ENCODE data around the gene PBX2. TPM values are rescaled to one million over a fixed set of nuclear protein-coding genes. Genes with fewer than 3 reads are reported as not detected.

The PBX2 gene
- total and polyA plus RNA-seq, 2 experiments from 2014 or later = 21.6 to 77.5 TPM

DNA sequence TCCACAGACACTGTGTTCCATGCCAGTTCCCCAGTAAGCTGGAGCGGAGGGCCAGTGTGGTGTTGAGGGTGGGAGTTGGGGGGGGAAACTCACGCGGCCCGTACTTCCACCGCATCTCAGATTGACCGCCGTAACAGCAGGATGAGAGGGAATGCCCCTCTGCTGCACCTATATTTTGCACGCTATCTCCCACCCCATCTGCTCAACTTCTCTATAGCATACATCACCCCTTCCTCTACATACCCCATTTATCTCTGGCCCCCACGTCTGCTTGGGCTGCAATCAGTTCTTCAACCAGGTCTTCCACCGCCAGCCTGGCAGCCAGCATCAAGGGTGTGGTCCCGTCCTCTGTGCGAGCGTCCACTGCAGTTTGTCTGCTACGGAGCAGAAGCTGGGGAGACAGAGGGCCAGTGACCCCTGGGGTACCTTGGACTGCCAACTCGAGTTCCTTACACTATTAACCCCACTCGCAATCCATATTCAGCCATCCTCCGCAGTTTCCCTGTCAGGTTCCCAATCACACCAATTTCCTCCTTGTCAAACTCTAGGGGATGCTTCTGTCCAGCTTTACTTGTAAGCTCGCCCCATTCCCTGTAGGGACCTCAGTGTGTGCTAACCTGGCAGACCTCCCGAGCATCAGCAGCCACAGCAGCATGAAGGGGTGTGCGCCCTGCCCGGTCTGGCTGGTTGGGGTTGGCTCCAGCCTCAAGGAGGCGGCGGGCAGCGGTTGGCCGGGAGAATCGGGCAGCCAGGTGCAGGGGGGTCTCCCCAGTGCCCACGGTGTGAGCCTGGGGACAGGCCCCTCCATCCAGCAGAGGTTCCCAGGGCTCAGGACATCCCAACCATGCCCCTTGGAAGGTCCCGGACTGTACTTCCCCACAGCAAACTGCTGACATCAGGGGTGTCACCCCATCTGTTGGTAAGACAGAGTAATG, 6.9 kb upstream of the PBX2 start:
- Histone ChIP-seq H4K20me1 (ENCODE audit: insufficient read depth, poor library complexity, severe bottlenecking) (no peaks in the 10 kb centered on the region), H3K9me3 (ENCODE audit: low read depth) (no peaks in the 10 kb centered on the region), H3K4me3 (peak overlapping the region; percentile 6), H3K27me3 (no peaks in the 10 kb centered on the region), H2AFZ (no peak overlapping the region), H3K9me2 (replicated peaks; ENCODE audit: insufficient read depth) (no peaks in the 10 kb centered on the region), H3K36me3 (replicated peaks; ENCODE audit: insufficient read depth, low read depth) (no peaks in the 10 kb centered on the region), H3K4me2 (peak overlapping the region; percentile 90), H3K79me2 (no peaks in the 10 kb centered on the region), H3K4me1 (ENCODE audit: insufficient read depth) (peaks cover 22% of the 10 kb centered on the region), H3K27ac (peak overlapping the region; percentile 100)
- WGBS (ENCODE audit: low lambda C conversion rate, missing lambda C conversion rate) = 63% methylated on average over 26 of the region's 28 CpGs
- no peak for DNase-seq (ENCODE audit: low spot score)
- TF ChIP-seq, protein P1, sequence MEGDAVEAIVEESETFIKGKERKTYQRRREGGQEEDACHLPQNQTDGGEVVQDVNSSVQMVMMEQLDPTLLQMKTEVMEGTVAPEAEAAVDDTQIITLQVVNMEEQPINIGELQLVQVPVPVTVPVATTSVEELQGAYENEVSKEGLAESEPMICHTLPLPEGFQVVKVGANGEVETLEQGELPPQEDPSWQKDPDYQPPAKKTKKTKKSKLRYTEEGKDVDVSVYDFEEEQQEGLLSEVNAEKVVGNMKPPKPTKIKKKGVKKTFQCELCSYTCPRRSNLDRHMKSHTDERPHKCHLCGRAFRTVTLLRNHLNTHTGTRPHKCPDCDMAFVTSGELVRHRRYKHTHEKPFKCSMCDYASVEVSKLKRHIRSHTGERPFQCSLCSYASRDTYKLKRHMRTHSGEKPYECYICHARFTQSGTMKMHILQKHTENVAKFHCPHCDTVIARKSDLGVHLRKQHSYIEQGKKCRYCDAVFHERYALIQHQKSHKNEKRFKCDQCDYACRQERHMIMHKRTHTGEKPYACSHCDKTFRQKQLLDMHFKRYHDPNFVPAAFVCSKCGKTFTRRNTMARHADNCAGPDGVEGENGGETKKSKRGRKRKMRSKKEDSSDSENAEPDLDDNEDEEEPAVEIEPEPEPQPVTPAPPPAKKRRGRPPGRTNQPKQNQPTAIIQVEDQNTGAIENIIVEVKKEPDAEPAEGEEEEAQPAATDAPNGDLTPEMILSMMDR (IDR thresholded peaks at IDR 0.05; ENCODE audit: poor library complexity) = no peak
- TF ChIP-seq EZH2phosphoT487 (IDR thresholded peaks at IDR 0.05; ENCODE audit: low read depth, severe bottlenecking, unreplicated experiment) = no peak
- no peak for TF ChIP-seq EZH2 (IDR thresholded peaks at IDR 0.05; ENCODE audit: borderline replicate concordance)

DNA sequence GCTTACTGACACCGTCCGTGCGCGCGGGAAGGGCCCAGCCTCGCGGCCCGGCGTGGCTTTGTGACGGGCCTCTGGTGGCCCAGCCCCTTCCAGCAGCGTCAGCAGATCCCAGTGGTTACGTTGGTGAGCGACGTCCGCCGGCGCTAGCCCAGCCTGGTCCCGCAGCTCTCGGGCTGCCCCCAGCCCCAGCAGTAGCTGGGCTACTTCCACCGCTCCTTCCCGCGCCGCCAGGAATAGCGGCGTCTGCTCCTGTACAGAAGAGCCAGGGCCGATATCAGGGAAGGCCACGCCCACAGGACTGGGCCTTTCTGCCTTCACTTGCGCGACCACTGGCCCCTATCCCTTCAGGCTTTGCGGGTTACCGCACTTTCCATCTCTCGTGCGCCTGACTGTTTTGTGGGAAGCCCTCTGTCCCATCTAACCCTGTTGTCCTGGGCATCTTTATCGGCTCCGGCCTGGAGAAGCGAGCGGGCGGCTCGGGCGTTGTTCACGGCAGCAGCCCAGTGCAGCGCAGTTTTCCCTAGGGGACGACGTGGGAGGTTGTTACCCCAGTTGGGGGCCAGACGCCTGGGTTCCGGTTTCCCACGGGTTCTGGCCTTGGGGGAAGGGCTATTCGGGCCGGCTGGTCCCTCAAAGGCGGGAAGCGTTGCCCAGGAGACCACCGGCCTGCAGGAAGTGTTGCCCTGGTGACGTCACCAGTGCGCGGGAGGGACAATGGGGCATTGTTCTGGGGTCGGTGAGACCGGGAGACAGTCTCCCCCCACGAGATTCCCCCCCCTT, 6.1 kb upstream of the PBX2 start:
- WGBS (ENCODE audit: low lambda C conversion rate, missing lambda C conversion rate) = under 1% methylated on average over 57 of the region's 58 CpGs
- H3K4me3 ChIP-seq = peak overlapping the region; percentile 47
- no peaks in the 10 kb centered on the region for H4K20me1 ChIP-seq (ENCODE audit: insufficient read depth, poor library complexity, severe bottlenecking)
- peak; percentile 91 for DNase-seq (ENCODE audit: low spot score)
- peak overlapping the region; percentile 16 for H2AFZ ChIP-seq
- no peaks in the 10 kb centered on the region for H3K79me2 ChIP-seq
- no peaks in the 10 kb centered on the region for H3K9me3 ChIP-seq (ENCODE audit: low read depth)
- H3K27ac ChIP-seq = peak overlapping the region; percentile 100
- peaks cover 25% of the 10 kb centered on the region for H3K4me1 ChIP-seq (ENCODE audit: insufficient read depth)
- H3K36me3 ChIP-seq (replicated peaks; ENCODE audit: insufficient read depth, low read depth) = no peaks in the 10 kb centered on the region
- no peaks in the 10 kb centered on the region for H3K27me3 ChIP-seq
- no peaks in the 10 kb centered on the region for H3K9me2 ChIP-seq (replicated peaks; ENCODE audit: insufficient read depth)
- peak overlapping the region; percentile 90 for H3K4me2 ChIP-seq
- no peak for TF ChIP-seq EZH2 (IDR thresholded peaks at IDR 0.05; ENCODE audit: borderline replicate concordance)
- TF ChIP-seq, protein P1 (IDR thresholded peaks at IDR 0.05; ENCODE audit: poor library complexity) = no peak
- no peak for TF ChIP-seq EZH2phosphoT487 (IDR thresholded peaks at IDR 0.05; ENCODE audit: low read depth, severe bottlenecking, unreplicated experiment)

- H3K4me1 ChIP-seq (ENCODE audit: insufficient read depth) = peaks cover 30% of the 10 kb centered on the region
- TF ChIP-seq EZH2 (IDR thresholded peaks at IDR 0.05; ENCODE audit: borderline replicate concordance) = no peak
- TF ChIP-seq EZH2phosphoT487 (IDR thresholded peaks at IDR 0.05; ENCODE audit: low read depth, severe bottlenecking, unreplicated experiment) = no peak
- TF ChIP-seq, protein P1 (IDR thresholded peaks at IDR 0.05; ENCODE audit: poor library complexity) = peak; percentile 38
- 3% methylated on average over 23 of the region's 25 CpGs for WGBS (ENCODE audit: low lambda C conversion rate, missing lambda C conversion rate)
- H3K9me2 ChIP-seq (replicated peaks; ENCODE audit: insufficient read depth) = no peaks in the 10 kb centered on the region
- H3K4me3 ChIP-seq = no peak overlapping the region
- no peak overlapping the region for H3K4me2 ChIP-seq
- DNase-seq (ENCODE audit: low spot score) = peak; percentile 100
- H3K27me3 ChIP-seq = no peaks in the 10 kb centered on the region
- peaks cover 3% of the 10 kb centered on the region for H3K79me2 ChIP-seq
- no peak overlapping the region for H2AFZ ChIP-seq
- H4K20me1 ChIP-seq (ENCODE audit: insufficient read depth, poor library complexity, severe bottlenecking) = no peaks in the 10 kb centered on the region
- H3K36me3 ChIP-seq (replicated peaks; ENCODE audit: insufficient read depth, low read depth) = no peaks in the 10 kb centered on the region
- no peaks in the 10 kb centered on the region for H3K9me3 ChIP-seq (ENCODE audit: low read depth)
- H3K27ac ChIP-seq = peak overlapping the region; percentile 100
Observed at GRCh38 chr6:32195652-32195901, 5.6 kb upstream of the PBX2 start.

Measured in hepatocyte (in vitro differentiated cells).